GM18909 (cell line): ENCODE results near the gene ERMARD.

Experiments used
- ATAC-seq: cut with Tn5 transposase; IDR thresholded peaks from one replicate; pipeline ENCODE4 v1.9.1; 2021; ENCODE audit warnings: mild to moderate bottlenecking; ENCODE audit not compliant: unreplicated experiment, poor library complexity

Gene ERMARD

DNA sequence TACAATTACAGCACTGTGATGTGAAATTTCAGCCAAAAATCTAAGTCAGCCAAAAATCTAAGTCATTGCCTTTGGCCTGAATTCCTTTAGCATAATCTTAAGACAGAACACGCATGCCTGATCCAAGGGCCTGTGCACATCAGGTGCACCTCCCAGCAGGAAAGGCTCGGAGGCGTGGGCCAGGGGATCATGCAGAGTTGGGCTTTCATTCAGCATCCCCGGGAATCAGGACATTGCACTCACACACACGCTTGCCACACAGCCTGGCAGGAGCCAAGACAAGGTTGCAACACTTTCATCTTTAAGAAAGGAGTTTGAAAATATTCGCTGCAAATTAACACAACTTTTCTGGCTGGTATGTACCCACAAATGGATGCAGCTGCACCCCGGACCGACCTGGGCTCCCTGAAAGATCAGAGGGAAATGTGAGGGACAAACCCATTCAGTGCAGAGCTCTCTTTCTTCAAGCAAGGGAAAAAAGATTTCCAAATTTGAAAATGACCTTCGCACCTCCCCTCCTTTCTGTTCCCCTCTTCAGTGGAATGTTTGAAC lies 48.8 kb downstream of the ERMARD start:
- ATAC-seq: no peak

DNA sequence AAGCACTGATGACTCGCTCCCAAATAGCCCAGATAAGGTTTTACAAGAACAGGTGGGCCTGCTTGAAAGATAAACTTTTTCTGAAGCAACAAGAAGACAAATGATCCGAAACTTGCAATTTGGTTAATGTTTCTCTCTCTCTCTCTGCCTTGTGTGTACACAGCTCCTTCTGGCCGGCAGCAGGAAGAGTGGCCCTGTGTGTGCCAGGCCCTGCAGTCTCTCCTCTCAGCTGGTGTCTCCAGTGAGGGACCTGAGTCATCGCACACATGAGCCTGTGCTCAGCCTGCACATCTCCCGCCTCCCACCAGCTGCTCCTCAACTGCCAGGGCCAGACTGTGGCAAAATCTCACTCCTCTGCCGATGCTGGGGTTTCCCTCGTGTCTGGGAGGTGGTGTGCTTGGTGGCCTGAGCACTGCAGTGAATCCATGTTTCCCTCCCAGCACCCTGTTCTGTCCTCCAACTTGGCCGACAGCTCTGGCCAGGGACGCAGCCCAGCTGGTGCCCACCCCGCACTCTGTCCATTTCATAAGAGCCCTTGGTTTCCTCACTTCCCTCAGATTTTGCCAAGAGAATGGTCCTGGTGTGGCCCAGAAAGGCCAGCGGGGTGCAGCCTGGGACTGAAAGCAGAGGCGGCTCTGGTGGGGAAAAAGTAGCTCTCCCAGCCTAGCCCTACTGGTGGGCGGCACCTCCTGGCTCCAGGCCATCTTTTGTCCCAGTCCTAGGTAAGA lies 49.4 kb downstream of the ERMARD start:
- ATAC-seq: peak; percentile 49

DNA sequence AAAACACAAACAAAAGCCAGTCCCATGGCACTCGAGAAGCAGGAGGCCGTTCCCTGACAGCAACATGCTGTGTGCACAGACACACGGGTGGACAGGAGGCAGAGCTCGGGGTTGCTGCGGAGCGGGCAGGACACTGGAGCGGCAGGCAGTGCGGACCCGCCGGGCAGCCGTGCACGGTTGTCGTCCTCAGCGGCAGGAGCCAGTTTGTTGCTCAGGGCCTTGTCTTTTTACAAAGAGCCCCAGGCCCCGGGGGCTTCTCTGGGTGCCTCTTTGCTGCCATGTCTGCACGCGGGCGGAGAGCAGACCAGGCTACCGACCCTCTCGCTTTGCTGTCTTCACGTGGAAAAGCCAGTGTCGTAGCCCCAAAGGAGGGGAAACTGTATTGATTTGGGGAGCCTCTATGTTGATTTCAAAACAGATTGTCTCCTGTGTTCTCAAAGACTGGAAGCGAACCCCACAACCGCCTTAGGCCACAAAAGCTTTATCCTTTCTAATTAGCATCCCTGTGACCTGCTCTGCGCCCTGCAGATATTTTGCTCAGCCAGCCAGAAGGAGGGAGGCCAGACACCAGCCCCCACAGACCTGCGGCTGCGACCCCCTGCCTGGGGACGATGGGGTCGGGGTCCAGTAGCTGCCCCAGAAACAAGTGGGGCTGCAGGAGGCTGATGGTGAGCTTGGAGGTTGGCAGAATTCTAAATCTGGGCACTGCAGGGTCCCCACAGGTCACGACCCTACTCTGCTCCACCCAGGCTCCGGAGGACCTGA lies 50.2 kb downstream of the ERMARD start:
- ATAC-seq: no peak

DNA sequence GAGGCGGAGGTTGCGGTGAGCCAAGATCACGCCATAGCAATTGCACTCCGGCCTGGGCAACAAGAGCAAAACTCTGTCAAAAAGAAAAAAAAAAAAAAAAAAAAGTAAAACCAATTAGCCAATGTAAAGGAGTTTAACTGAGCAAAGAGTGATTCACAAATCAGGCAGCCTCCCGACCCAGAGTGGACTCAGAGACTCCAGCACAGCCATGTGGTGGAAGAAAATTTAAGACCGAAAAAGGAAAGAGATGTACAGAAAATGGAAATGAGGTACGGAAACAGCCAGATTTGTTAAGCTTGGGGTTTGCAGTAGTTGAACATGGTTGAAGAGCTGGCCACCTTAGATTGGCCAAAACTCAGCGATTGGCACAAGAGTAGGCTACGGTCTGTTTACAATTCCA lies 51.4 kb downstream of the ERMARD start:
- no peak for ATAC-seq

DNA sequence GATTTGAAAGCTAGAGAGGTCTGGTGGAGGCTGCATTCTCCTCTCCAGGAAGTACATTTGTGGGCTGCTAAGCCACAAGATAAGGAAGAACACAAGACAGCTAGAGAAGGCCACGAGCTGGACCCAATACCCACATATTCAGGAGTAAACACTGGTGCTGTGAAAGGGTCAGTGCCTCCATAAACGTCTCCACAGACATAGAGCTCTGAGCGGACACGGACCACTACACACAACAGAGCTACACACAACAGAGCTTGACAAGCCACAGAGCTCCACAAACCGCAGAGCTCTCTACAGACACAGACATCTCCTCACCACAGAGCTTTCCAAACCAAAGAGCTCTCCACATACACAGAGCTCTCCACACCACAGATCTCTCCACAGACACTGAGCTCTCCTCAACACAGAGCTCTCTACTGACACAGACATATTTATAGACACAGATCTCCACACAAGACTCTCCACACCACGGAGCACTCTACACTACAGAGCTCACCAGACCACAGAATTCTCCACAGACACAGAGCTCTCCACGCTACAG lies 51.9 kb downstream of the ERMARD start:
- peak; percentile 53 for ATAC-seq

DNA sequence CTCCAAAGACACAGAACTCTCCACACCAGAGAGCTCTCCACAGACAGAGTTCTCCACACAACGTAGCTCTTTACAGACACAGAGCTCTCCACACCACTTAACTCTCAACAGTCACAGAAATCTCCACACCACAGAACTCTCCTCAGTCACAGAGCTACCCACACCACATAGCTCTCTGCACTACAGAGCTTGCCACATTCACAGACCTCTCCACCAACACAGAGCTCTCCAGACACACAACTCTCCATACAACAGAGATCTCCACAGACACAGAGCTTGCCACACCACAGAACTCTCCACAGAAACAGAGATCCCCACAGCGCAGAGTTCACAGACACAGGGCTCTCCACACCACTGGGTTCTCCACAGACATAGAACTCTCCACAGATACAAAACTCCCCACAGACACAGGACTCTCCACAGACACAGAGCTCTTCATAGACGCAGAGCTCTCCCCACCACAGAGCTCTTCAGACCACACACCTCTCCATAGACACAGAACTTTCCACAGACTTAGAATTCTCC lies 52.5 kb downstream of the ERMARD start:
- ATAC-seq: peak; percentile 10

DNA sequence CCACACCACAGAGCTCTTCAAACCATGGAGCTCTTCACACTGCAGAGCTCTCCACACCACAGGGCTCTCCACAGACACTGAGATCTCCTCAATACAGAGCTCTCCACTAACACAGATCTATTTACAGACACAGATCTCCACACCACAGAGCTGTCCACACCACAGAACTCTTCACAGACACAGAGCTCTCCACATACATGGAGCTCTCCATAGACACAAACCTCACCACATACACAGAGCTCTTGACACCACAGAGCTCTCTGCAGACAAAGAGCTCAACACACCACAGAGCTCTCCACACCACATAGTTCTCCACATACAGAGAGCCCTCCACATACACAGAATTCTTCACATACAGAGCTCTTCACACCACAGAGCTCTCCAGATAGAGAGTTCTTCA lies 53.0 kb downstream of the ERMARD start:
- ATAC-seq: no peak

DNA sequence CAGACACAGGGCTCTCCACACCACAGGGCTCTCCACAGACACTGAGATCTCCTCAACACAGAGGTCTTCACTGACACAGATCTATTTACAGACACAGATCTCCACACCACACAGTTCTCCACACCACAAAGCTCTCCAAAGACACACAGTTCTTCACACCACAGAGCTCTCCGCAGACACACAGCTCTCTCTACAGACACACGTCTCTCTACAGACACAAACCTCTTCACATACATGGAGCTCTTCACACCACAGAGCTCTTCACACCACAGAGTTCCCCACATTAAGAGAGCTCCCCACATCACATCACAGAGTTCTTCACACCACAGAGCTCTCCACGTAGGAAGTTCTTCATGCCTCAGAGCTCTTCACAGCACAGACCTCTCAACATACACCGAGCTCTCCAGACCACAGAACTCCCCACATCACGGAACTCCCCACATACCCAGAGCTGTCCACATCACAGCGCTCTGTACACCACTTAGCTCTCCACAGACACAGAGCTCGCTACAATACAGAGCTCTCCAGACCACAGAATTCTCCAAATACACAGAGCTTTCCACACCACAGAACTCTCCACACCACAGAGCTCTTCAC lies 53.9 kb downstream of the ERMARD start:
- ATAC-seq: no peak

DNA sequence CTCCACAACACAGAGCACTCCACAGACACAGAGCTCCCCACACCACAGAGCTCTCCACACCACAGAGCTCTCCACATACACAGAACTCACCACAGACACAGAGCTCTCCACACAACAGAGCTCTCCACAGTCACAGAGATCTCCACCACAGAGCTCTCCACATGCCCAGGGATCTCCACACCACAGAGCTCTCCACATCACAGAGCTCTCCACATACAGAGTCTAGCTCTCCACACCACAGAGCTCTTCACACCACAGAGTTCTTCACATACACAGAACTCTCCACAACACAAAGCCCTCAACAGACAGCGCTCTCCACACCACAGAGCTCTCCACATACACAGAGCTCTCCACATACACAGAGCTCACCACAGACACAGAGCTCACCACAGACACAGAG lies 55.3 kb downstream of the ERMARD start:
- ATAC-seq: no peak

DNA sequence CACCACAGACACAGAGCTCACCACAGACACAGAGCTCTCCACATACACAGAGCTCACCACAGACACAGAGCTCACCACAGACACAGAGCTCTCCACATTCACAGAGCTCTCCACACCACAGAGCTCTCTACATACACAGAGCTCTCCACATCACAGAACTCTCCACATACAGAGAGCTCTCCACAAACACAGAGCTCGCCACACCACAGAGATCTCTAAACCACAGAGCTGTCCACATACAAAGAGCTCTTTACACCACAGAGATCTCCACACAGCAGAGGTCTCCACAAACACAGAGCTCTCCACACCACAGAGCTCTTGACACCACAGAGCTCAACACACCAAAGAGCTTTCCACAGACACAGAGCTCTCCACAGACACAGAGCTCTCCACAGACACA lies 55.8 kb downstream of the ERMARD start:
- ATAC-seq: no peak

DNA sequence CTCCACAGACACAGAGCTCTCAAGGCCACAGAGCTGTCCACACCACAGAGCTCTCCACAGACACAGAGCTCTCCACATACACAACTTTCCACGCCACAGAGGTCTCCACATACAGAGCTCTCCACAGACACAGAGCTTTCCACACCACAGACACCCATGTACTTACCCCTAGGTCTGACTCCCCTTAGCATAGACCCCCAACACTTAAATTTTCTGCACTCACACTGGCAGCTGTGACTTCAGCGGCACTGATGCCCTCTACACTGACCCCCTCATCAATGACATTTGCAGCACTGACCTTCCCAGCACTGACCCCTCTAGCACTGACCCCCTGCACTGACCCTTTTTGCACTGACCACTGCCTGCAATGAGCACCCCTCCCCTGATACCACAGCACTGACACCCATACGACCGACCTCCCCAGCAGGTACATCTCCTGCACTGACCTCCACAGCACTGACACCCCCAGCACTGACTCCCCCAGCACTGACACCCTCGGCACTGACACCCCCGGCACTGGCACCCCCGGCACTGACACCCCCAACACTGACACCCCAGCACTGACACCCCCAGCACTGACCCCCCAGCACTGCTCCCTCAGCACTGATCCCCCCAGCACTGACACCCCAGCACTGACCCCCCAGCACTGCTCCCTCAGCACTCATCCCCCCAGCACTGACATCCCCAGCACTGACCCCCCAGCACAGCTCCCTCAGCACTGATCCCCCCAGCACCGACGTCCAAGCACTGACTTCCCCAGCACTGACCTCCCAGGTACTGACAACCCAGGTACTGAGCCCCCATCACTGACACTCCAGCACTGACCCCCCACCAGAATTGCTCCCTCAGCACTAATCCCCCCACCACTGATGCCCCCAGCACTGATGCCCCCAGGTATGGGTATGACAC lies 56.5 kb downstream of the ERMARD start:
- no peak for ATAC-seq

DNA sequence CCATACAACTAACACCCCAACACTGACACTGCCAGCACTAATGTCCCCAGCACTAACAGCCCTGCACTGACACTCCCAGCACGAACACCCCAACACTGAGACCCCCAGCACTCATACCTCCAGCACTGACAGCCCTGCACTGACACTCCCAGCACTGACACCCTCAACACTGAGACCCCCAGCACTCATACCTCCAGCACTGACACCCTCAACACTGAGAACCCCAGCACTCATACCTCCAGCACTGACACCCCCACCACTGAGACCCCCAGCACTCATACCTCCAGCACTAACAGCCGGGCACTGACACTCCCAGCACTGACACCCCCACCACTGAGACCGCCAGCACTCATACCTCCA lies 57.2 kb downstream of the ERMARD start:
- no peak for ATAC-seq

DNA sequence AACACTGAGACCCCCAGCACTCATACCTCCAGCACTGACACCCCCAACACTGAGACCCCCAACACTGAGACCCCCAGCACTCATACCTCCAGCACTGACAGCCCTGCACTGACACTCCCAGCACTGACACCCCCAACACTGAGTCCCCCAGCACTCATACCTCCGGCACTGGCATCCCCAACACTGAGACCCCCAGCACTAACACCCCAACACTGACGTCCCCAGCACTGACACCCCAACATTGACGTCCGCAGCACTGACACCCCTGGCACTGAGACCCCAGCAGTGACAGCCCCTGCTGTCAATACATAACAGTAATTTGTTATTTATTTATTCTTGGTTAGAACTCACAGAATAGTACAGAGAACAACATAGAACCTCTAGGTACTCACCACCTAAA lies 58.0 kb downstream of the ERMARD start:
- no peak for ATAC-seq

DNA sequence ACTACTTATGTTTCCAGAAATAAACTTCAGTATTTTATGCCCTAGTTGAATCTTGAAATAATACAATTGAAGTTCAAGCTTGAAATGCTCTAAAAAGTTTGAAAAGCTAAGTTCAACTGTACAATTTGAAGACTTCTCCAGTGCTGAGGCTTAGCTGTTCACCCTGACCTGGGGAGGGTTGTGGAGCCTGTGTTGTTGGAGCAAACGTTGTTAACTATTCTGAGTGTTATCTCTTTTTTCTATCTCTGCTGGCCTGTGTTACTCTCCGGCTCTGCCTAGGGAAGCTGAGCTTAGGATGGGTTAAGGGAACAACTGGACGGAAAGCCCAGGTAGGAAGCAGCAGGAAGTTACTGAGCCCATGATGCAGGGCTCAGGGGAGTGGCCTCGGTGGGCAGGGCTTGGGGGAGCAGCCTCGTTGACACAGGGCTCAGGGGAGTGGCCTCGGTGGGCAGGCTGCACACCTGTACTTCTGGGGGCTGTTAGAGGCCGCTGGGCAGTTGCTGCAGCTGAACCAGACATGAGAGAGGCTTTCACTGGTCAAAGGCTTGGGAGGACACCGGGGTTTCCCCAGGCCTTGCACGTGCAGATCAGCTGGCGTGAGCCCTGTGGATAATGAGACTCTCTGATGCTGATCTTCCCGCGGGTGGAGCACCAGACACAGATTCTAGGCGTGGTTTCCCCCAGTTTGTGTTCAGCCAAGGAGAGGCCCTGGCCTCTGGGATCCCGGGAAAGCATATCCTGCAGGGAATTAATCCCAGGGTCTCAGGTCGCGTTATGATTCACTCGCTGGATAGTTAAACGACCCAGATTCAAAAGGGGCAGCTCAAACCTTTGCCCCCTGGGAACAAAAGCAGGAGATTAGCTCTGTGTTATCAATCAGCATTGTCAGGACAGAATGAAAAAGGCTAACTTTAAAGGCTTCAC lies 58.9 kb downstream of the ERMARD start:
- ATAC-seq: no peak

DNA sequence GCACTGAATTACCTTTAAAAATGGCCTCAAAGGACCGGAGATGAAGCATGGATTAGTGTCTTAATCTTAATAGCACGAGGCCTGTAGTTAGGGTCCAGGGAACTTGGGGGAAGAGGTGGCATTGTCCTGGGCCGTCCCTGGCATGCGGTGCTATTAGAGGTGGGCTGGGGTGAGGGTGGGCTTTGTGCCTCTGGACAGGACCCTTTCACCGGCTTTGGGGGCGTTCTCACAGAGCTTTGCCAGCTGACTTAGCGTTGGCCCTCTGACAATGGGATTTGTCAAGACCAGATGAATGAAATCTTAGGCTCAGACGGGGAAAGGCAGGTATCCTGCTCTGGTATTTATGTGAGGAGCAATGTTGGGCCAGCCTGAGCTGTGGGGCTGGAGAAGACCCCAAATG lies 59.6 kb downstream of the ERMARD start:
- ATAC-seq: no peak

DNA sequence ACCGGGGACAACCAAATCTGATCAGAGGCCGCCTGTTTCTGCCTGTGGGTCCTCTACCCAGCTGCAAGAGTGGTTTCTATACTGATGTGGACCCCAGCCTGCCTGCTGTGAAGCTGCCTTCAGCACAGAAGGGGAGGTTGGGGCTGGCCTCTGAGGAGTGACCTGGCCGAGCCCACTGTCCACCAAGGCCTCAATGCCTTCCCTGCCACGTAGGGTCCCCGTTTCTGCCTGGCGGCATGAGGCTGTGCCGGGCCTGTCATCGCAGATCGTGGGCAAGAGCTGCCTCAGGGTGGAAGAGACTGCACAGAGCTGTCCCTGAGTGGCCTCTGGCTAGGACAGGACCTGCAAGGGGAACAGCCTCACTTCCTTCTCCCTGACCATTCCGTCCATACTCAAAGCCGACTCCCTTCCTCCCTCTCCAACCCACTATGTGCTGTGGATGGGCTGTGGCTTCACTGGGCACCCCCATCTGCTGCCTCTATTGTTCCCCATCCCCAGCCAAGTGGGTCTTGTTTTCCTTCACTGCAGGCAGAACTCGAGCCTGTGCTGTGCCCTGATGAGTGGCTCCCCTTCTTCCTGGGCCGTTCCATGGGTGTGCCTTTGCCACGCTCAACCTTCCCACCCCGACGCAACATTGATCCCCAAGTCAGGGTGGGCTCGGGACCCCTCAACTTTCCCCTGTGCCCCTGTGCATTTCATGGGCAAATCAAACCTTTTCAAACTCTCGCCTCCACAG lies 60.3 kb downstream of the ERMARD start:
- ATAC-seq: no peak

DNA sequence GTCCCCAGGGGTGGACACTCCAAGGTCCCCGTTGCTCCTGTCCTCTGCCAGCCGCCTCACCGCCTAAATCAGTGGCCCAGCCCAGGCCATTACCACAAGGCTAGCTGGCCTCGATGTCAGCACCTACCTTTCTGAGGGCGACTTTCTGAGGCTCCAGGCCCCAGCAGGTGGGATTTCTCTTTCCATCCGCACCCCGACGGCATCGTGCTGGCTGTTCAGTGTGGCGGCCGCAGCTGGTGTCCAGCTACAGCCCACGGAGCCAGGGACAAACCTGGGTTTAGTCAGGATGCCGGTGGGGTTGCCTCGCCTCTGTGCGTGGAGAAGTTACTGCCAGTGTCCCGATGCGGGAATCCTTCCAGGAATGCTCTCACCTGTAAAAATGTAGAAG lies 60.8 kb downstream of the ERMARD start:
- no peak for ATAC-seq

DNA sequence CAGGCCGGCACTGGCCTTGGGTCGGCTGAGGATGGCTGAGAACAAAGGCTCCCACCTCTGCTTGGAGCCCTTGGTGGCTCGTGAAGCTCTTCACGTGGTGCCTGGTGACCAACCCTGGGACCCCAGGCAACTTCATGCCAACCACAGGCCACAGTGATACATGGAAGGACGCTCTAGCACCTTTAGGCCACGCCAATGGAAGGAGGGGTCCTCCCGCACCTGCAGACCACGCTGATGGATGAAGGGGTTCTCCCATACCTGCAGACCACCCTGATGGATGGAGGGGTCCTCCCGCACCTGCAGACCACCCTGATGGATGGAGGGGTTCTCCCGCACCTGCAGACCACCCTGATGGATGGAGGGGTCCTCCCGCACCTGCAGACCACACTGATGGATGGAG lies 62.5 kb downstream of the ERMARD start:
- ATAC-seq: no peak
